ENCODE data around the gene UBE2V1.
A peak's percentile ranks its signal among the peaks of the same experiment; 100 is the strongest.
"Not testable (repeated sequence)": the region's sequence is repeated elsewhere in the genome, so short reads cannot be mapped to it uniquely, and the experiment has no call there.

UBE2V1 gene

DNA sequence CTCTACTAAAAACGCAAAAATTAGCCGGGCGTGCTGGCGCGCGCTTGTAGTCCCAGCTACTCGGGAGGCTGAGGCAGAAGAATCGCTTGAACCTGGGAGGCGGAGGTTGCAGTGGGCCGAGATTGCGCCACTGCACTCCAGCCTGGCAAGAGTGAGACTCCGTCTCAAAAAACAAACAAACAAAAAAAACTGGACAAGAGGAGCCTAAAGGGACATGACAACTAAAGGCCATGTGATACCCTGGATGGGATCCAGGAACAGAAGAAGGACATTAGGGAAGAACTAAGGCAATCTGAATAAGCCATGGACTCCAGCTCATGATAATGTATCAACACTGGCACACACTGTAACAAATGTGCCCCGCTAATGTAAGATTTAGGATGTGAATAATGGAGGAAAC is 24.8 kb upstream of the UBE2V1 start:
- not testable (repeated sequence) for DNase-seq (ENCODE audit: low spot score)

- DNase-seq (ENCODE audit: low spot score) = no peak
Observed at GRCh38 chr20:50136822-50137599, 24.1 kb upstream of the UBE2V1 start.

- DNase-seq (ENCODE audit: low spot score) = not testable (repeated sequence)
Observed at GRCh38 chr20:50135157-50135556, 22.2 kb upstream of the UBE2V1 start.

- DNase-seq (ENCODE audit: low spot score) = no peak
Observed at GRCh38 chr20:50133474-50134217, 20.7 kb upstream of the UBE2V1 start.

DNA sequence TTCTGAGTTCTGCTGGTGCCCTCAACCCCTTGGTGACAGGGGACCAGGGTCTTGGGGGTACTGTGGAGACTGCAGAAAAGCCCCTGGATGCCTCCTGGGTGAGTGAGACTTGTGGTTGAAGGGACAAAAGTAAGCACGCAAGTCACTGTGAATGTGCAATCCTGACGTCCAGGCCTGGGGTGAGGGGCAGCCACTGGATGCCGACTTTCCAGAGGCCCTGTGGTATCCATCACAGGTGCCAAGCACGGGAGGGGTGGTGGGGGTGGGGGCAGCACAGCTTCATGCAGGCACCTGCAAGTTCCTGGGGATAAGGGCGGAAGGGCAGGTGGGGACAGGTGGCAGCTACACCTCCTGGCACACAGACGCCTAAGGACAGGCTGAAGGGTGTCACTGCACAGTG is 20.1 kb upstream of the UBE2V1 start:
- no peak for DNase-seq (ENCODE audit: low spot score)

DNA sequence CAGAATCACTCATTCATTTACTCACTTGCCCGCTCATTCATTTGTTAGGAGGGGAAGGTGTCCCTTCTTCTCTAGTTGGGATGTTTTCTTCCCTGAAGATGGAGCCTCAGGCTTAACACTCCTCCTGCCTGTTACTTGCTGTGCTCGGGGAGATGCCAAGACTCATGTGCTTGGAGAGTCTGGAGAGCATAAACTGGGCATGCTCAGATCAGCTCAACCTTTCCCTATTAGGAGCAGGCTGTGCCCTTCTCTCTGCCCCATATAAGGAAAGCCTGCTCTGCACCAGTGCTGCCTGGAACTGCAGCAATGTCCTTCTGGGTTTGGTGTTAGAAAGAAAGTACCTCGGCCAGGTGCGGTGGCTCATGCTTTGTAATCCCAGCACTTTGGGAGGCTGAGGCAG is 18.0 kb upstream of the UBE2V1 start:
- no peak for DNase-seq (ENCODE audit: low spot score)

- DNase-seq (ENCODE audit: low spot score) = no peak
Observed at GRCh38 chr20:50130356-50130723, 17.4 kb upstream of the UBE2V1 start.

DNA sequence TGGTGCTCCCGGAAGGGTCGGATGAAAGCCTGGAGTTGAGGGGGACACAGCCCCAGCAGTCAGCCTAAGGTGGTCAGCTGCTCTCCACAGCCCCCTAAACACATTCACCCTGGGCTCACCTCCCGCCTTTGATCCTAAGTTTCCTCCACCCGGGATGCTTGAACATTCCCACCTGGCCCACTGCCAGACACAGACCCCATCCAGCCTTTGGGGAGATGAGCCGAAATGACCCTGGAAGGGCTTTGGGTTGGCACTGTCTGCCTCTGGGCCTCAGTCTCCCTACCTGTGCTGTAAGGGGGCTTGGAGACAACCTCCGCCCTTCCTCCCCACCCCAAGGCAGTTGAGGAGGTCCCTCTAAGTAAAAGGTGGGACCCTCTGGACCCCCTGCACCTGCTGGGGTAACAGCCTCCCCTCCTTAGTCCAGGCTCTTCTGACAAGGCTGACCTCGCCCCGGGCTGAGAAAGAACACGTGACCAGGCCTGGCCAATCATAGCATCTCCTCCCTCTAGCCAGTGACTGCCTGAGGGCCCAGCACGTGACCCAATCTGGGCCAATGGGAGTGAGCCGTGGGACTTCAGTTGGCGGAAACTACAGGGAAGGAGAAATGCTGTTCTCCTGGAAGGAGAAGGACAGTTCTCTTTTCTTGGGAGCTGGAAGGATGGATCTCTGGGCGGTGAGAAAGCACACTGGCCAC is 16.9 kb upstream of the UBE2V1 start:
- no peak for DNase-seq (ENCODE audit: low spot score)

DNA sequence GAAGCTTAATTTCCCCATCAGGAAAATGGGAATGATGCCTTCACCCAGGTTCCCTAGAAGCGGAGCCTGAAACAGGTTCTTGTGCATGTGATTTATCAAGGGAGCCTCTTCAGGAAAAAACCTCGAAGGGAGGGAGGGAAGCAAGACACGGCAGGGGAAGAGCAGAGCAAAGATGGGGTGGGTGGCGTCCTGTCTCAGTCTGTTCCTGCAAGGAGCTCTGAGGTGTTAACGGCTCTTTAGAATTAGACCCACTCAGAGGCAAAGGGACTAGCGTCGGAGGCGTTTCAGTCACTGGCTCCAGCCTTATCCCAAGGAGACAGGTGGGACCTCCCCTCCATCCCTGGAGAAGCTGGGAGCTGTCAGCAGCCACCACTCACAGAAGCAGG is 15.6 kb upstream of the UBE2V1 start:
- DNase-seq (ENCODE audit: low spot score) = no peak

- DNase-seq (ENCODE audit: low spot score) = no peak
Observed at GRCh38 chr20:50127587-50128519, 14.9 kb upstream of the UBE2V1 start.

DNA sequence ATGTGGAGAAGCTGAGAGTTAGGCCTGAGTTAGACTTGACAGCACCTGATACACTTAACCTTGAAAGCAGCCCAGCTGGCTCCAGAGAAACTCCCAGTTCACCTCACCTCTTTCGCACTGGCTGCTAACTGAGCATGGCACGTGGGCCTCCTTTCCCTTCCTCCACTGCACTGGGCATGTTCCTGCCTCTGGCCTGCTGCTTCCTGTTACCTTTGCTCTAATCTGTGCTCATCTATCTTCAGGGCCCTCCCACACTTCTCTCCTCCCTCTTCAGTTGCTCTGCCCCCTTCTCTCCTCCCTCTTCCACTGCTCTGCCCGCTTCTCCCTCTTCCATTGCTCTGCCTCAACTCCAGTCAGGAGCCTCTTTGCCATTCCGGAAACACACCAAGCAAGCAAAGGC is 13.7 kb upstream of the UBE2V1 start:
- no peak for DNase-seq (ENCODE audit: low spot score)

GRCh38 chr20:50125279-50125678 is 12.3 kb upstream of the UBE2V1 start:
- DNase-seq (ENCODE audit: low spot score) = no peak

GRCh38 chr20:50124496-50124895 is 11.5 kb upstream of the UBE2V1 start:
- DNase-seq (ENCODE audit: low spot score) = no peak

DNA sequence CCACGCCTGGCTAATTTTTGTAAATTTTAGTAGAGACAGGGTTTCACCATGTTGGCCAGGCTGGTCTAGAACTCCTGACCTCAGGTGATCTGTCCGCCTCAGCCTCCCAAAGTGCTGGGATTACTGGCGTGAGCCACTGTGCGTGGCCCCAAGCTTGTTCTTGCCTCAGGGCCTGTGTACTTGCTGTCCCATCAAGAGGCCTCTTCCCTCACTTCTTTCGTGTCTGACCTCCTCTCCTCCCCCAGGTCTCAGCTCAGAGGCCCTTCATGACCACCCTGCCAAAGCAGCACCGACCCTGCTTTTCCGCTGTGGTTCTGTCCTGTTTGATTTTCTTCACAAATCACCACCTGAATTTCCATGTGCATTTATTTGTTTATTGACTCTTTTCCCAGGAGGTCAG is 10.5 kb upstream of the UBE2V1 start:
- DNase-seq (ENCODE audit: low spot score) = no peak

GRCh38 chr20:50122763-50123162 is 9.8 kb upstream of the UBE2V1 start:
- DNase-seq (ENCODE audit: low spot score) = no peak

GRCh38 chr20:50121858-50122271 is 8.9 kb upstream of the UBE2V1 start:
- DNase-seq (ENCODE audit: low spot score) = no peak

DNA sequence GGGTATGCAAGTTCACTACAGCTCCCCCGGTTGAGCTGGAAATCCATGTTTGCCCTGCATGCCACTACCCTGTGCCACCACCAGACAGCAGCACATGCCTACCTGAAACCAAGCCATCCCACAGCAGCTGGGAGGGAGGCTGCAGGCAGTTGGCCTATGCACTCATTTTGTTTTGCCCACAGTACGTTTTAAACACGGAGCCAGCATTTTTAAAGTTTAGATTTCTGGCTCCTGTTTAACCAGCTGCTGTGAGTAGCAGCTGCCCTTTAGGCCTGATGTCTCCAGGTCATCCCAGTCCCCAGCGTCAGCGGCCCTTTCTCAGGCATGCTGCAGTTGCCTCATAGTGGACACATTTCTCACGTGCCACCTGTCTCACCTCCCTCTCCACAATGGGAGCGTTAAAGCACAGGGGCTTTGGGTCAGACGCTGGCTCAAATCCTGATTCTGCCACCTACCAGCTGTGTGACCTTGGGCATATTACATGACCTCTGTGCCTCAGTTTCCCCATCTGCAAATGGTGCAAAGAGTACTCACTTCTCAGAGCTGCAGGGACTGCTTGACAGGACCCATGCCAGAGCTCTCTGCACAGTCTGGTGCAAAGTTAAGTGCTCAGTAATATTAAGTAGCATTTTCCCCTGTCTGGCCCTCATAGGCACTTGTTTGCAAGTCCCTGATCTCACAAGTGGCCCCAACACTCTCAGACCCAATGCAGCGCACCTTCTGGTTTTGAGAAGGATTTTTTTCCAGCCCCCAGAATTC is 8.2 kb upstream of the UBE2V1 start:
- DNase-seq (ENCODE audit: low spot score) = no peak

GRCh38 chr20:50118203-50118602 is 5.3 kb upstream of the UBE2V1 start:
- no peak for DNase-seq (ENCODE audit: low spot score)

- DNase-seq (ENCODE audit: low spot score) = no peak
Observed at GRCh38 chr20:50116368-50116999, 3.5 kb upstream of the UBE2V1 start.

- DNase-seq (ENCODE audit: low spot score) = peak; percentile 97
Observed at GRCh38 chr20:50115591-50116367, 2.8 kb upstream of the UBE2V1 start.

Measured in kidney capillary endothelial cell (primary cell).